Keratinocyte (primary cell): ENCODE data around the gene ADAMTS15. TPM values are rescaled to one million over a fixed set of nuclear protein-coding genes. Genes with fewer than 3 reads are reported as not detected.

Experiments
- DNase-seq: peaks from one replicate; pipeline ENCODE4 v3.0.0-alpha.2; 2011; ENCODE audit warnings: low read depth, missing footprints, low spot score
- FAIRE-seq: peaks from 2 replicates; lab custom pipeline; 2011; peaks lifted over from hg19 to GRCh38; lab: Jason Lieb, UNC
- H2AFZ ChIP-seq: 2 replicates; pipeline ENCODE4 v1.6.0; 2012; ENCODE audit warnings: low read length, control low read depth, inconsistent platforms; ENCODE audit not compliant: control insufficient read depth
- H3K27ac ChIP-seq: 2 replicates; pipeline ENCODE4 v1.5.1; 2011; ENCODE audit warnings: low read length; ENCODE audit not compliant: control insufficient read depth, insufficient read depth
- H3K27me3 ChIP-seq: 3 replicates; pipeline ENCODE4 v1.6.0; 2011; ENCODE audit warnings: low read length; ENCODE audit not compliant: control insufficient read depth, insufficient read depth; ENCODE audit errors: extremely low read depth
- H3K36me3 ChIP-seq, 2 experiments: 2 replicates in 1 of 2; 3 replicates in 1 of 2; pipeline ENCODE4 v1.5.1; 2011; ENCODE audit warnings: low read length in 2 of 2, mild to moderate bottlenecking in 1 of 2; ENCODE audit not compliant: control insufficient read depth in 2 of 2, insufficient read depth in 2 of 2; ENCODE audit errors: extremely low read depth in 1 of 2
- H3K4me1 ChIP-seq: 3 replicates; pipeline ENCODE4 v1.5.1; 2011; ENCODE audit warnings: low read length; ENCODE audit not compliant: control insufficient read depth, insufficient read depth; ENCODE audit errors: extremely low read depth
- H3K4me2 ChIP-seq: 3 replicates; pipeline ENCODE4 v1.6.0; 2011; ENCODE audit warnings: low read depth, low read length; ENCODE audit not compliant: control insufficient read depth, insufficient read depth; ENCODE audit errors: extremely low read depth
- H3K4me3 ChIP-seq, 3 experiments: fragments of 200-600 bp in 1 of 3; sonication (generic) in 1 of 3; 2 replicates in 2 of 3; 3 replicates in 1 of 3; pipeline ENCODE4 v1.5.1; 2011 to 2016; ENCODE audit warnings: low read length in 3 of 3, mild to moderate bottlenecking in 3 of 3, control low read depth in 2 of 3, inconsistent platforms in 1 of 3, low read depth in 1 of 3, mixed read lengths in 1 of 3, mixed run types in 1 of 3, moderate library complexity in 1 of 3; ENCODE audit not compliant: control insufficient read depth in 2 of 3, insufficient read depth in 2 of 3; ENCODE audit errors: extremely low read depth in 1 of 3
- H3K79me2 ChIP-seq: 2 replicates; pipeline ENCODE4 v1.6.0; 2012; ENCODE audit warnings: low read length; ENCODE audit not compliant: control insufficient read depth, insufficient read depth
- H3K9ac ChIP-seq: 3 replicates; pipeline ENCODE4 v1.6.0; 2011; ENCODE audit warnings: low read length; ENCODE audit not compliant: control insufficient read depth, insufficient read depth; ENCODE audit errors: extremely low read depth
- H3K9me1 ChIP-seq: 3 replicates; pipeline ENCODE4 v1.6.0; 2011; ENCODE audit warnings: low read length; ENCODE audit not compliant: control insufficient read depth, insufficient read depth; ENCODE audit errors: extremely low read depth
- H3K9me3 ChIP-seq: 2 replicates; pipeline ENCODE4 v1.5.1; 2012; ENCODE audit warnings: low read depth, low read length; ENCODE audit not compliant: control insufficient read depth
- H4K20me1 ChIP-seq: 3 replicates; pipeline ENCODE4 v1.6.0; 2011; ENCODE audit warnings: low read length; ENCODE audit not compliant: control insufficient read depth, insufficient read depth; ENCODE audit errors: extremely low read depth
- CTCF ChIP-seq, 3 experiments: IDR thresholded peaks in 1 of 3; conservative IDR thresholded peaks in 1 of 3; optimal IDR thresholded peaks in 1 of 3; 2 replicates in 2 of 3; 3 replicates in 1 of 3; pipeline versions ENCODE3 to v1.5.1; 2011; ENCODE audit warnings: low read length in 3 of 3, mild to moderate bottlenecking in 3 of 3, moderate library complexity in 2 of 3, control low read depth in 1 of 3, inconsistent platforms in 1 of 3; ENCODE audit not compliant: insufficient read depth in 2 of 3; ENCODE audit errors: extremely low read depth in 1 of 3
- EZH2 ChIP-seq: IDR thresholded peaks from one replicate; pipeline ENCODE4 v1.6.1; 2012; ENCODE audit warnings: inconsistent platforms, mild to moderate bottlenecking, low read length, moderate library complexity
- dilution Hi-C: fragments of 300-500 bp; cut with MboI; formaldehyde crosslinking; loops from one replicate; pipeline ENCODE4 v1.7.0; 2020; ENCODE audit warnings: low sequenced_read_pairs; ENCODE audit not compliant: extremely low pct_ligation_motif_present
- polyA plus RNA-seq, 5 experiments: library from polyadenylated mRNA; depleted of rRNA in 3 of 5; stranded (reverse) in 3 of 5; stranded (forward) in 1 of 5; unstranded in 1 of 5; fragments of >200 nt; gene quantifications; 1 replicate in 1 of 5; 2 replicates in 3 of 5; 3 replicates in 1 of 5; pipeline versions ENCODE4 v1.2.1 to v1.2.3, GENCODE V29; 2011 to 2012; ENCODE audit warnings: missing spikeins in 2 of 5, low read depth in 1 of 5, low replicate concordance in 1 of 5

The ADAMTS15 gene
- polyA plus RNA-seq, 1 donor (not counting 4 experiments of a cell fraction or from before 2014, with no cell fraction given), result 0.30 TPM

DNA sequence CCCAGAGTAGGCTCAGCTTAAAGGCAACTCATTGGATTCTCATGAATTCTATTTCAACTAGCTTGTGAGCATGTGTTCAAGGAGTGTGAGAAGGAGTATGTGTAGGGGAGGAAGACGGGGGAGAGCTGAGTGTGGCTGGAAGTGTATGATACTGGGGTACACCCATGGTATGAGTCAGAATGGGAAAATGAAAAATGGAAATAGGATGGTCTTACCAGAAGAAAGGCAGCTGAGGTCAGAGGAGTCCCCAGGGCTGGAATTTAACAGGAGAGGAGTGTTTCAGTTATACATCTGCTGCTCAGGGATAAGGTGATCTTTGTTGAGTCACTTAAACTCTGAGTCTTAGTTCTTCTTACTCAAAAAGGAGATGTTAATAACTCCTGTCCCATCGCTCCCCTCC is 6.7 kb upstream of the ADAMTS15 start:
- Histone ChIP-seq H3K9me3 (no peaks in the 10 kb centered on the region), H4K20me1 (no peaks in the 10 kb centered on the region), H3K4me3 (no peak overlapping the region), H3K9ac (no peak overlapping the region), H2AFZ (no peak overlapping the region), H3K27me3 (no peaks in the 10 kb centered on the region), H3K9me1 (no peaks in the 10 kb centered on the region), H3K79me2 (no peaks in the 10 kb centered on the region), H3K36me3 (no peaks in the 10 kb centered on the region), H3K4me2 (no peak overlapping the region), H3K27ac (no peak overlapping the region), H3K4me1 (peaks cover 19% of the 10 kb centered on the region)
- TF ChIP-seq EZH2 (no peak), CTCF (optimal IDR thresholded peaks at IDR 0.05 in 1 of 3, IDR thresholded peaks at IDR 0.05 in 1 of 3, conservative IDR thresholded peaks at IDR 0.05 in 1 of 3; ENCODE audit: extremely low read depth in 1 of 3, insufficient read depth in 2 of 3, low read length in 3 of 3) (no peak)
- no peak for FAIRE-seq
- dilution Hi-C loops, result no loop called here
- no peak for DNase-seq

DNA sequence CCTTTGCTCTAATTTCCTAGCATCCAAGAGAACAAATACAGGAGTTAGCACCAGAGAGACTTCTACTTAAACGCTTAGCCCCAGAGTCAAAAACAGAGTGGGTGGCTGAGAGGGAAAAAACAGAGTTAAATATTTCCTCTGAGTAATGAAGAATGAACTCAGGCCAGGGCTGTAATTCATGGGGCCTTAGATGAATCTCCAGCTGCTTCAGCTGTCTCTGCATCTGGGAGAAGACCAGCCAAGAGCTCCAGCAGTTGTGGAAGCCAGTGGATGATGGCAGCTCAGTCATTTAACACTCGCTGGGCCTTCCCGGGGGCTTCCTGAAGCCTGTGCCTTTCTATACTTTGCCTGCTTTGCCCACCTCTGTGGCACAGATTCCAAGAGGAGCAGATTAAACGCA is 5.7 kb upstream of the ADAMTS15 start:
- Histone ChIP-seq H3K4me2 (no peak overlapping the region), H4K20me1 (no peaks in the 10 kb centered on the region), H3K9me3 (no peaks in the 10 kb centered on the region), H3K36me3 (no peaks in the 10 kb centered on the region), H3K27me3 (no peaks in the 10 kb centered on the region), H3K4me3 (no peak overlapping the region), H3K9ac (no peak overlapping the region), H3K79me2 (no peaks in the 10 kb centered on the region), H3K27ac (no peak overlapping the region), H3K9me1 (no peaks in the 10 kb centered on the region), H3K4me1 (peaks cover 9% of the 10 kb centered on the region), H2AFZ (no peak overlapping the region)
- no peak for FAIRE-seq
- DNase-seq, result no peak
- TF ChIP-seq CTCF (optimal IDR thresholded peaks at IDR 0.05 in 1 of 3, IDR thresholded peaks at IDR 0.05 in 1 of 3, conservative IDR thresholded peaks at IDR 0.05 in 1 of 3; ENCODE audit: extremely low read depth in 1 of 3, insufficient read depth in 2 of 3, low read length in 3 of 3) (no peak), EZH2 (no peak)
- dilution Hi-C loops, result no loop called here
